K562 (cell line): ENCODE measurements around the gene PELI3. TPM values are rescaled to one million over a fixed set of nuclear protein-coding genes. Genes with fewer than 3 reads are reported as not detected.

Experiments used
- CCAR2 ChIP-seq: fragments of 200-400 bp; formaldehyde crosslinking; IDR thresholded peaks from 2 replicates; pipeline ENCODE4 v1.6.1; 2017; ENCODE audit warnings: mild to moderate bottlenecking, low read depth, low read length
- EZH2 ChIP-seq: IDR thresholded peaks from 2 replicates; pipeline ENCODE4 v1.6.1; 2012; ENCODE audit warnings: low read depth, mild to moderate bottlenecking, inconsistent platforms, low read length, borderline replicate concordance
- MTF1 ChIP-seq: fragments of 250-450 bp; sonication (Bioruptor Pico); IDR thresholded peaks from 2 replicates; pipeline ENCODE4 v1.9.0; 2021; ENCODE audit warnings: moderate library complexity, mild to moderate bottlenecking, inconsistent platforms, borderline replicate concordance
- NRF1 ChIP-seq, 2 experiments: fragments of 450-650 bp; IDR thresholded peaks in 1 of 2; conservative IDR thresholded peaks in 1 of 2; 2 replicates each; pipeline ENCODE4 v1.6.1; 2014; ENCODE audit warnings: mild to moderate bottlenecking in 2 of 2
- PURB ChIP-seq: sonication (generic); formaldehyde crosslinking; IDR thresholded peaks from 2 replicates; pipeline ENCODE4 v1.9.0; 2021; ENCODE audit warnings: low read depth, mild to moderate bottlenecking, missing genetic modification reagents
- ZBTB7A ChIP-seq: IDR thresholded peaks from 2 replicates; pipeline ENCODE4 v1.6.1; 2011; ENCODE audit warnings: low read depth, mild to moderate bottlenecking, low read length, moderate library complexity, borderline replicate concordance; ENCODE audit not compliant: control insufficient read depth
- ZFP36 ChIP-seq: fragments of 150-350 bp; IDR thresholded peaks from 2 replicates; pipeline ENCODE4 v1.6.1; 2018; ENCODE audit warnings: low read length, low read depth; ENCODE audit not compliant: partially characterized antibody
- ZNF134 ChIP-seq: fragments of 250-450 bp; sonication (Bioruptor Pico); conservative IDR thresholded peaks from 2 replicates; pipeline ENCODE4 v1.4.0; 2020
- ZNF444 ChIP-seq: fragments of 250-450 bp; sonication (Bioruptor Pico); IDR thresholded peaks from 2 replicates; pipeline ENCODE4 v1.4.0; 2020; ENCODE audit warnings: mild to moderate bottlenecking, moderate library complexity
- ZZZ3 ChIP-seq: fragments of 450-650 bp; IDR thresholded peaks from 2 replicates; pipeline ENCODE4 v1.6.1; 2016; ENCODE audit warnings: antibody characterized with exemption, mild to moderate bottlenecking, moderate library complexity
- polyA plus RNA-seq, 8 experiments: library from polyadenylated mRNA; depleted of rRNA in 4 of 8; stranded (reverse) in 5 of 8; unstranded in 3 of 8; fragments of >200 nt; fragmentation: Nextera tagmentation in 2 of 8; fragmentation: Illumina TruSeq in 1 of 8; extraction: Ambion mirVana in 2 of 8; extraction: Trizol in 1 of 8; gene quantifications; 2 replicates each; pipeline versions ENCODE4 v1.2.1 to v1.2.3, GENCODE V29; 2011 to 2014; ENCODE audit warnings: inconsistent platforms in 1 of 8, missing spikeins in 1 of 8
- total RNA-seq, 7 experiments: library from RNA; depleted of rRNA in 6 of 7; stranded (reverse); fragments of >200 nt in 6 of 7; fragmentation: Illumina TruSeq in 2 of 7; extraction: Trizol in 2 of 7; gene quantifications; 2 replicates each; pipeline versions ENCODE4 v1.2.1 to v1.2.3, GENCODE V29; 2011 to 2021; ENCODE audit warnings: low replicate concordance in 1 of 7
- TF ChIP-seq, protein P1 (sequence below): fragments of 150-350 bp; IDR thresholded peaks from 2 replicates; pipeline ENCODE4 v1.6.1; 2014; ENCODE audit warnings: low read depth, mild to moderate bottlenecking, low read length, borderline replicate concordance
- TF ChIP-seq, protein P2 (sequence below): sonication (generic); formaldehyde crosslinking; IDR thresholded peaks from 2 replicates; pipeline ENCODE4 v1.8.0; 2022; ENCODE audit warnings: missing genetic modification reagents, mild to moderate bottlenecking, borderline replicate concordance
- TF ChIP-seq, protein P3 (sequence below): fragments of 250-450 bp; sonication (Bioruptor Pico); IDR thresholded peaks from 2 replicates; pipeline ENCODE4 v1.5.0; 2021; ENCODE audit warnings: mild to moderate bottlenecking, moderate library complexity
- TF ChIP-seq, protein P4 (sequence below): fragments of 250-450 bp; sonication (Bioruptor Pico); IDR thresholded peaks from 2 replicates; pipeline ENCODE4 v1.8.0; 2022; ENCODE audit warnings: inconsistent platforms, mild to moderate bottlenecking, moderate library complexity, borderline replicate concordance

The PELI3 gene
- total and polyA plus RNA-seq, 9 of the 15 experiments (the other 6 are each of a cell fraction or from before 2014, with no cell fraction given), result 0.17 to 4.2 (median 1.9) TPM

DNA sequence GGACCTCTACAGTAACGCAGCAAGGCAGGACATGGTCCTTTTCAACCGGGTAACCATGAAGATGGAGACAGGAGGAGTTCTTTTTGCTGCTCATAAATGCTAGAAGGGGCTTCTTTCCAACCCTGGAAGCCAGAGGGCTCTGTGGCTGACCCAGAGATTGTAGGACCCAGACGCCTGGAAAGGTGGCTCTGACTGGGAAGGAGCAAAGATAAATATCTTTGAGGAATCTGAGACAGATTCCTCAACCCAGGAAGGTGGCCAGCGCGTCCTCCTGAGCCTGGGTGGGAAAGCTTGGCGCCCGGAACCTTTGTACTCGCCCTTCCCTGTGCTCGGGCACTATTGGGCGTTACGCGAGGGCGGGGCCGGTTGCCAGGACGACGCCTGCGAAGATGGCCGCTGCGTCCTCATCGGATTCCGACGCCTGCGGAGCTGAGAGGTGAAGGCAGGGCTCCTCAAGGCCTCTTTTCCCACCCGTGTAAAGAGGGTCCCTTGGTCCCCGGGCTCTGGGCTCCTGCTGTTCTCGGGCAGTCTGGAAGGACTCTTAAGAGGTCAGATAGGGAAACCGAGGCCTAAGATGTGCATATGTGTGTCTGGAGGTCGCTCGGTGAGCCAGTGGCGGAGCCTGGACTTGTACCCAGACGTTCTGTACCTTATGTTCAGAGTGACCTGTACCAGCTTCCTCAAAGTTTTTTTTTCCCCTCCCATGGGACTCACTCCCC lies 43.7 kb downstream of the PELI3 start, which contains the start of gene BBS1 (continued):
- TF ChIP-seq, protein P1, sequence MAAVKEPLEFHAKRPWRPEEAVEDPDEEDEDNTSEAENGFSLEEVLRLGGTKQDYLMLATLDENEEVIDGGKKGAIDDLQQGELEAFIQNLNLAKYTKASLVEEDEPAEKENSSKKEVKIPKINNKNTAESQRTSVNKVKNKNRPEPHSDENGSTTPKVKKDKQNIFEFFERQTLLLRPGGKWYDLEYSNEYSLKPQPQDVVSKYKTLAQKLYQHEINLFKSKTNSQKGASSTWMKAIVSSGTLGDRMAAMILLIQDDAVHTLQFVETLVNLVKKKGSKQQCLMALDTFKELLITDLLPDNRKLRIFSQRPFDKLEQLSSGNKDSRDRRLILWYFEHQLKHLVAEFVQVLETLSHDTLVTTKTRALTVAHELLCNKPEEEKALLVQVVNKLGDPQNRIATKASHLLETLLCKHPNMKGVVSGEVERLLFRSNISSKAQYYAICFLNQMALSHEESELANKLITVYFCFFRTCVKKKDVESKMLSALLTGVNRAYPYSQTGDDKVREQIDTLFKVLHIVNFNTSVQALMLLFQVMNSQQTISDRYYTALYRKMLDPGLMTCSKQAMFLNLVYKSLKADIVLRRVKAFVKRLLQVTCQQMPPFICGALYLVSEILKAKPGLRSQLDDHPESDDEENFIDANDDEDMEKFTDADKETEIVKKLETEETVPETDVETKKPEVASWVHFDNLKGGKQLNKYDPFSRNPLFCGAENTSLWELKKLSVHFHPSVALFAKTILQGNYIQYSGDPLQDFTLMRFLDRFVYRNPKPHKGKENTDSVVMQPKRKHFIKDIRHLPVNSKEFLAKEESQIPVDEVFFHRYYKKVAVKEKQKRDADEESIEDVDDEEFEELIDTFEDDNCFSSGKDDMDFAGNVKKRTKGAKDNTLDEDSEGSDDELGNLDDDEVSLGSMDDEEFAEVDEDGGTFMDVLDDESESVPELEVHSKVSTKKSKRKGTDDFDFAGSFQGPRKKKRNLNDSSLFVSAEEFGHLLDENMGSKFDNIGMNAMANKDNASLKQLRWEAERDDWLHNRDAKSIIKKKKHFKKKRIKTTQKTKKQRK, result no peak
- TF ChIP-seq ZNF444 (CRISPR knock-in tag) (no peak), NRF1 (conservative IDR thresholded peaks at IDR 0.05 in 1 of 2, IDR thresholded peaks at IDR 0.05 in 1 of 2) (peak; percentile 20 to 40; a peak in 2 of 4 replicates), CCAR2 (peak; percentile 62; the same call in 1 of the 2 replicates), MTF1 (CRISPR knock-in tag) (no peak), ZZZ3 (no peak), PURB (no peak), ZBTB7A (no peak; the same call in 1 of the 2 replicates), ZNF134 (CRISPR knock-in tag) (no peak), ZFP36 (no peak), EZH2 (no peak)
- TF ChIP-seq, protein P2, sequence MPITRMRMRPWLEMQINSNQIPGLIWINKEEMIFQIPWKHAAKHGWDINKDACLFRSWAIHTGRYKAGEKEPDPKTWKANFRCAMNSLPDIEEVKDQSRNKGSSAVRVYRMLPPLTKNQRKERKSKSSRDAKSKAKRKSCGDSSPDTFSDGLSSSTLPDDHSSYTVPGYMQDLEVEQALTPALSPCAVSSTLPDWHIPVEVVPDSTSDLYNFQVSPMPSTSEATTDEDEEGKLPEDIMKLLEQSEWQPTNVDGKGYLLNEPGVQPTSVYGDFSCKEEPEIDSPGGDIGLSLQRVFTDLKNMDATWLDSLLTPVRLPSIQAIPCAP, result no peak
- TF ChIP-seq, protein P3, sequence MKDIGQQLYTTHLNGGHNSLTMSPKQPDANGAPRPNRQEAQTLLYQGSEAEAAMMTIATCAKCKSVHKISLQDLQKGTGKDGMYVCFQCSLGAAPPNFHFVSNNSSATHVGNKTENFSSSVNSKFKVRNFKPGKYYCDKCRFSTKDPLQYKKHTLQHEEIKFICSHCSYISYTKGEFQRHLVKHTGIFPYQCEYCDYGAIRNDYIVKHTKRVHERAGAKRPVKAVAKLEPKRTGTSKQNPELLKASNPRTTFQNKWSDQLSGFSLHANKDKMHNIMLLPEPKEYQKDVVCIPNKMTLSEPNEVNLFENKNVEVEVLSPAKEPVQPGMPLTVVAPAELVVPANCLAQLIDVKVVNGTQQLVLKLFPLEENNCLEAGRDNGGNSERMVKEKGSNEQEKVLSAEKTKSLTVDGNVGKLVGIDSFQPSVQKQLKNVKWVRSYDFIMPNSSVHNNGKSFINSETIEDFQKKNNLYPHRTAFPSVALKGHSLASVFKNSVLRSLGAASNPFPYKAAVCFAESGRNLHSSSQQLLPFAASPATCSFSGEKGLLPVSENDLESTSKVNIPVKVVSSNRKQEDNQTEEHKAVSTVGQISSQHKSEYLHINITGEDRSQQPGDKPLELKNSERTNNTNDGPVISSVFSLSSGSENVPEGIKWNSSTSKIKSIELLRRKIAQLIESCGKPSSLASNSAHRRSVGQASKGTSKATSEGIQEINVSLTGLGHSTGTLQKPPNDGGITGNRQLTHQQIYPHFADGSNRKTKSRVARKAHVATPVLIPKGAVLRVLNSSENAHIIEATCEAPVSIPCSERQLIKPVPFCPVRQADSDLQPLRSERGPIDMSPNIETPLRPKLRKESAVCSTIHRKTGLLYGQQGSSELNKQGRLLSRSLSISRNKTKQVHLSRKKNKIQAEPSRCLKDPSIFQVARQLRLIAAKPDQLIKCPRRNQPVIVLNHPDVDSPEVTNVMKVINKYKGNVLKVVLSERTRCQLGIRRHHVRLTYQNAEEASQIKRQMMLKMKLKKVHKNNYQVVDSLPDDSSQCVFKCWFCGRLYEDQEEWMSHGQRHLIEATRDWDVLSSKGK, result no peak
- TF ChIP-seq, protein P4, sequence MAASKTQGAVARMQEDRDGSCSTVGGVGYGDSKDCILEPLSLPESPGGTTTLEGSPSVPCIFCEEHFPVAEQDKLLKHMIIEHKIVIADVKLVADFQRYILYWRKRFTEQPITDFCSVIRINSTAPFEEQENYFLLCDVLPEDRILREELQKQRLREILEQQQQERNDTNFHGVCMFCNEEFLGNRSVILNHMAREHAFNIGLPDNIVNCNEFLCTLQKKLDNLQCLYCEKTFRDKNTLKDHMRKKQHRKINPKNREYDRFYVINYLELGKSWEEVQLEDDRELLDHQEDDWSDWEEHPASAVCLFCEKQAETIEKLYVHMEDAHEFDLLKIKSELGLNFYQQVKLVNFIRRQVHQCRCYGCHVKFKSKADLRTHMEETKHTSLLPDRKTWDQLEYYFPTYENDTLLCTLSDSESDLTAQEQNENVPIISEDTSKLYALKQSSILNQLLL (CRISPR knock-in tag), result no peak
